ENCODE data around the gene SAMD8.
"Not testable (repeated sequence)": the region's sequence is repeated elsewhere in the genome, so short reads cannot be mapped to it uniquely, and the experiment has no call there.

Gene SAMD8

DNA sequence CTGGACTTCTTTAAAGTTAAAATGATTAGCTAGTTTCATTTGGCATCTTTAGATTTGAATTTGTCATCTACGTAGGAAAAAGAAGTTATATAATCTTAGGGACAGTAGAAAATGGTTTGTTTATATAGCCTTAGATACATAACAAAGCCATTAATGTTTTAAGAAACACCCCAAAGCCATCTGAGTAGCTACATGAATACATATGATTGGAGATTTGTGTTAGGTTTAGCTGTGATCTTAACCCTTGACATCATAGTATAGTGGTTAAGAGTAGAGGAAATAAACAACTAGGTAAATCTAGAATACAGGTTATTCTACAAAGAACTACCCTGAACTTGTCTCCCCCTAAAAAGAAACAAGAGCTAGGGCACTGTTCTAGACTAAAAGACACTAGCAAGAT is 18.1 kb downstream of the SAMD8 start:
- Histone ChIP-seq H3K9me3 (ENCODE audit: control insufficient read depth, low read depth, low read length) (no peaks in the 10 kb centered on the region), H3K27me3 (ENCODE audit: control insufficient read depth, insufficient read depth, low read length) (no peaks in the 10 kb centered on the region), H3K4me1 (ENCODE audit: control insufficient read depth, low read depth, low read length) (peaks cover 3% of the 10 kb centered on the region), H3K36me3 (ENCODE audit: control insufficient read depth, low read depth, low read length) (no peaks in the 10 kb centered on the region), H3K27ac (ENCODE audit: low read length) (no peak overlapping the region), H3K4me3 (ENCODE audit: low read length) (no peak overlapping the region), H3K9ac (ENCODE audit: low read length) (no peak overlapping the region)

DNA sequence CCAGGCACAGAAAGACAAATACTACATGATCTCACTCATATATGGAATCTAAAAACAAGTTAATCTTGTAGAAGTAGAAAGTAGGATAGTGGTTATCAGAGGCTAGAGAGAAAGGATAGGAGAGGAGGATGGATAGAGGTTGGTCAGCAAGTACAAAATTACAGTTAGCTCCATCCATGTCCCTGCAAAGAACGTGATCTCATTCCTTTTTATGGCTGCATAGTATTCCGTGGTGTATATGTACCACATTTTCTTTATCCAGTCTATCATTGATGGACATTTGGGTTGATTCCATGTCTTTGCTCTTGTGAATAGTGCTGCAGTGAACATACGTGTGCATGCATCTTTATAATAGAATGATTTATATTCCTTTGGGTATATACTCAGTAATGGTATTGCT is 22.2 kb downstream of the SAMD8 start:
- not testable (repeated sequence) for H3K27ac ChIP-seq (ENCODE audit: low read length); H3K4me3 ChIP-seq (ENCODE audit: low read length); H3K27me3 ChIP-seq (ENCODE audit: control insufficient read depth, insufficient read depth, low read length); H3K36me3 ChIP-seq (ENCODE audit: control insufficient read depth, low read depth, low read length); H3K4me1 ChIP-seq (ENCODE audit: control insufficient read depth, low read depth, low read length); H3K9ac ChIP-seq (ENCODE audit: low read length); H3K9me3 ChIP-seq (ENCODE audit: control insufficient read depth, low read depth, low read length)

DNA sequence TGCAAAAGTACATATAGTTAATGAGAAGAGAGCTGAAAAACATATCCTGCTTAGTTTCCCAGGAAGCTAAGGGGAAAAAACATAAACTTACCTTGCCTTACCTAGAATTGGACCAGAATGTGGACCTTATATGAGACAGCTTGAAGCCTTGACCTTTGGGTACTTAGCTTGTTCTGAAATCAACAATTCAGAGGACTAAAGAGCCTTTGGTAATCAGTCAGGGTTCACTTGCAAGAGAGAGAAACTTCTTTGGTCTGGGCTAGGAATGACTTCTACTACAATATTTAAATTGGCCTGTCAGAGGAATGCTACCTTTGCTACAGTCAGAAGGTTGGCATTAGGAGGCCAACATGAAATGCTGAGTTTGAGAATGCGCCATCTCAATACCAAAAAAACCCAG is 24.9 kb downstream of the SAMD8 start:
- H3K36me3 ChIP-seq (ENCODE audit: control insufficient read depth, low read depth, low read length) = no peaks in the 10 kb centered on the region
- no peaks in the 10 kb centered on the region for H3K9me3 ChIP-seq (ENCODE audit: control insufficient read depth, low read depth, low read length)
- no peak overlapping the region for H3K4me3 ChIP-seq (ENCODE audit: low read length)
- no peak overlapping the region for H3K27ac ChIP-seq (ENCODE audit: low read length)
- H3K9ac ChIP-seq (ENCODE audit: low read length) = no peak overlapping the region
- H3K4me1 ChIP-seq (ENCODE audit: control insufficient read depth, low read depth, low read length) = no peaks in the 10 kb centered on the region
- no peaks in the 10 kb centered on the region for H3K27me3 ChIP-seq (ENCODE audit: control insufficient read depth, insufficient read depth, low read length)

DNA sequence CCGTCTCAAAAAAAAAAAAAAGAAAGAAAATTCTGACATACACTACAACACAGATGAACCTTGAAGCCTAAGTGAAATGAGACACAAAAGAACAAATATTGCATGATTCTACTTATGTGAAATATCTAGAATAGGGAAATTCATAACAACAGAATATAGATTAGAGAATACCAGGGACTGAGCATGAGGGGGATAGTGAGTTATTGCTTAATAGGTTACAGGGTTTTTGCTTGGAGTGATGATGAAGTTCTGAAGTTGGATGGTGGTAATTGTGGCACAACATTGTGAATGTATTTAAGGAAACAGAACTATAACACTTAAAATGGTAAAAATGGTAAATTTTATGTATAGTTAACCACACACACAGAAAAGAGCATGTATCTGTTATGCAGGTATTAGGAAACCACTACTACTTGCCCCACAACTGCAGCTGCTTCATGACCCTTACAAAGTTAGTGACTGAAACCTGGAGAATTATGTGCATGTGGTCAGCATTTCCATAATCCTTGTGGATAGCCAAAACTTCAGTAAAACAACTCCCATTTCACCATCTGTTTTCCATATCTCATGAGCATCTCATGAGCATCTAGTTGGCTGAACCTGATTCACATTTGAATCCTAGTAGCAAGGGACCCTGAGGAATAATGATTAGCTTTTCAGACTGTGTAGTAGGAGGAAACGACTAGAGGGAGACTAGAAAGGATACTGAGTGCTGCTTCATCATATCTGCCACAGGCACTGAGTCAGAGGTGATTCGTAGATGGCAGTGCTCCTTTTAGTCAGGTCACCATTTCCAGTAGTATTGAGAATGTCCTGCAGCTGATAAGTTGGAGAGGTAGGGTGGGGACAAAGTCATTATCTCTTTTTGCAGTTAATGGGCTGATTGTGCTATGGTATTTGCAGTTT is 26.3 kb downstream of the SAMD8 start:
- Histone ChIP-seq H3K4me3 (ENCODE audit: low read length) (no peak overlapping the region), H3K9me3 (ENCODE audit: control insufficient read depth, low read depth, low read length) (no peaks in the 10 kb centered on the region), H3K27ac (ENCODE audit: low read length) (no peak overlapping the region), H3K9ac (ENCODE audit: low read length) (no peak overlapping the region), H3K27me3 (ENCODE audit: control insufficient read depth, insufficient read depth, low read length) (no peaks in the 10 kb centered on the region), H3K4me1 (ENCODE audit: control insufficient read depth, low read depth, low read length) (no peaks in the 10 kb centered on the region), H3K36me3 (ENCODE audit: control insufficient read depth, low read depth, low read length) (no peaks in the 10 kb centered on the region)

DNA sequence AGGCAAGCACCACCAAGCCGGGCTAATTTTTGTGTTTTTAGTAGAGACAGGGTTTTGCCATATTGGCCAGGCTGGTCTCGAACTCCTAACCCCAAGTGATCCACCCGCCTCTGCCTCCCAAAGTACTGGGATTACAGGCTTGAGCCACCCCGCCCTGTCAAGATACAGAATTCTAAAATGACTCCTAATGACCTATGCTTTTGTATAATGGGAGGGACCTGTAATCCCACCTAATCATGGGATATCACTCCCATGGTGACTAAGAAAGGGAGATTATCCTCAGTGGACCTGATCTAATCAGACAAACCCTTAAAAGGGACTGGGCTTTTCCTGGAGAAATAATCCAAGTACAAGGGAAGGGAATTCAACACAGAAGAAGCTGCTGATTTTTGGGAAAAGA is 28.8 kb downstream of the SAMD8 start:
- no peaks in the 10 kb centered on the region for H3K36me3 ChIP-seq (ENCODE audit: control insufficient read depth, low read depth, low read length)
- H3K27me3 ChIP-seq (ENCODE audit: control insufficient read depth, insufficient read depth, low read length) = no peaks in the 10 kb centered on the region
- H3K9ac ChIP-seq (ENCODE audit: low read length) = no peak overlapping the region

DNA sequence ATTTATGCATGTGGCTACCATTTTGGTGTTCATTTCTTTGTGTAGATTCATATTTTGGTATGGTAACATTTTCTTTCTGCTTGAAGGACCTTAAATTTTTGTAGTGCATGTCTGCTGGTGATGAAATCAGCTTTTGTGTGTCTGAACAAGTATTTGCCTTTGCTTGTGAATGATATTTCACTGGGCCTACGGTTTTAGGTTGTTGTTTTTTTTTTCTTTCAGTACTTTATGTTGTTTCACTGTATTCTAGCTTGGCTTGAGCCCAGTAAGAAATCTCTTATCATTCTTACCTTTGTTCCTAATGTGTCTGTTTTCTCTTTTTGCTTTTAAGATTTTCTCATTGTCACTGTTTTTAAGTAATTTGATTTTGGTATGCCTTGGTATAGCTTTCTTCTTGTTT is 31.9 kb downstream of the SAMD8 start:
- H3K4me1 ChIP-seq (ENCODE audit: control insufficient read depth, low read depth, low read length) = no peaks in the 10 kb centered on the region
- no peak overlapping the region for H3K9ac ChIP-seq (ENCODE audit: low read length)
- H3K4me3 ChIP-seq (ENCODE audit: low read length) = no peak overlapping the region
- no peak overlapping the region for H3K27ac ChIP-seq (ENCODE audit: low read length)
- H3K9me3 ChIP-seq (ENCODE audit: control insufficient read depth, low read depth, low read length) = no peaks in the 10 kb centered on the region
- no peaks in the 10 kb centered on the region for H3K27me3 ChIP-seq (ENCODE audit: control insufficient read depth, insufficient read depth, low read length)
- H3K36me3 ChIP-seq (ENCODE audit: control insufficient read depth, low read depth, low read length) = no peaks in the 10 kb centered on the region

More for the DNA sequence above, 28.8 kb downstream of the SAMD8 start:
- Histone ChIP-seq H3K9me3 (ENCODE audit: control insufficient read depth, low read depth, low read length) (no peaks in the 10 kb centered on the region), H3K4me3 (ENCODE audit: low read length) (no peak overlapping the region), H3K4me1 (ENCODE audit: control insufficient read depth, low read depth, low read length) (no peaks in the 10 kb centered on the region), H3K27ac (ENCODE audit: low read length) (no peak overlapping the region)

DNA sequence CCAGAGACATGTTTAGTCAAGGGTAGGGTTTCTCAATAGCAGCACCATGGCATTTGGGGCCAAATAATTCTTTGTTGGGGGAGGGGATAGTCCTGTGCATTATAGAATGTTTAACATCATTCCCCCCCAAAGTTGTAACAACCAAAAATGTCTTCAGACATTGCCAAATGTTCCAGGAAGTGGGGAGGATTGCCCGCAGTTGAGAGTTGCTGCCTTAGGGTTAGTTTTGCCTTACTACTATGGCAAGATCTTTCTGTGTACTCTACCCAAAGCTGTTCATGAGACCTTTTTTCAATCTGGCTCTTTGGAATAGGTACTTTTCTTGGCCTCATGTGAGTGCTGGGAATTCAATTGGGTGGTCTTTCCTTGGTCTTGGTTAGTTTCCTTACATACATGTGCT is 34.1 kb downstream of the SAMD8 start:
- Histone ChIP-seq H3K27me3 (ENCODE audit: control insufficient read depth, insufficient read depth, low read length) (no peaks in the 10 kb centered on the region), H3K4me3 (ENCODE audit: low read length) (no peak overlapping the region), H3K4me1 (ENCODE audit: control insufficient read depth, low read depth, low read length) (no peaks in the 10 kb centered on the region), H3K27ac (ENCODE audit: low read length) (no peak overlapping the region), H3K9me3 (ENCODE audit: control insufficient read depth, low read depth, low read length) (no peaks in the 10 kb centered on the region), H3K36me3 (ENCODE audit: control insufficient read depth, low read depth, low read length) (peaks cover 2% of the 10 kb centered on the region), H3K9ac (ENCODE audit: low read length) (no peak overlapping the region)

DNA sequence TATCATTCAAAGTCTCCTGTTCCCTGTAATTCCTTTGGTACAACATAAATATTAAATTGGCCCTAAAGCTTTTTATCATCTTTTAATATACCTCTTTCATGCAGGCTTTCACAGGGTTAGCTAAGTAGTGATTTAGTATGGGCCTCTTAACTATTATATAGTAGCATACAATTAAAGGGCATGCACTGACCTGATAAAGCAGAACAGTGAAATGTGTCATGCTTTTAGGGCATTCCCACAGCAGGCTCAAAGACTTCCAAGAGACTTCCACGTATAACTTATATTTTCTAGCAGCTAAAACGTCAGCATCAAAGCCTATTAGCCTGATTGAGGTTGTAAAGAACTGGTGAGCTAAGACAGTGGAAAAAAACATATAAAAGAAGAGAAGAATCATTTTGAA is 35.3 kb downstream of the SAMD8 start:
- Histone ChIP-seq H3K9ac (ENCODE audit: low read length) (no peak overlapping the region), H3K9me3 (ENCODE audit: control insufficient read depth, low read depth, low read length) (no peaks in the 10 kb centered on the region), H3K4me3 (ENCODE audit: low read length) (no peak overlapping the region), H3K27me3 (ENCODE audit: control insufficient read depth, insufficient read depth, low read length) (no peaks in the 10 kb centered on the region), H3K27ac (ENCODE audit: low read length) (no peak overlapping the region), H3K4me1 (ENCODE audit: control insufficient read depth, low read depth, low read length) (no peaks in the 10 kb centered on the region), H3K36me3 (ENCODE audit: control insufficient read depth, low read depth, low read length) (peaks cover 6% of the 10 kb centered on the region)

DNA sequence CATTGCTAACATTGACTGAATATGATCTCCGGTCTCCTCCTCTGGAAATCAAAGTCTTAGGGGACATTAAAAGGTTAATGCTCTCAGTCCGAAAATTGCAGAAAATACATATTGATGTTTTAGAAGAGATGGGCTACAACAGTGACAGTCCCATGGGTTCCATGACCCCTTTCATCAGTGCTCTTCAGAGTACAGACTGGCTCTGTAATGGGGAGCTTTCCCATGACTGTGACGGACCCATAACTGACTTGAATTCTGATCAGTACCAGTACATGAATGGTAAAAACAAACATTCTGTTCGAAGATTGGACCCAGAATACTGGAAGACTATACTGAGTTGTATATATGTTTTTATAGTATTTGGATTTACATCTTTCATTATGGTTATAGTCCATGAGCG is 39.2 kb downstream of the SAMD8 start:
- H3K9me3 ChIP-seq (ENCODE audit: control insufficient read depth, low read depth, low read length) = no peaks in the 10 kb centered on the region
- no peak overlapping the region for H3K27ac ChIP-seq (ENCODE audit: low read length)
- H3K4me3 ChIP-seq (ENCODE audit: low read length) = no peak overlapping the region
- H3K36me3 ChIP-seq (ENCODE audit: control insufficient read depth, low read depth, low read length) = peaks cover 6% of the 10 kb centered on the region
- no peaks in the 10 kb centered on the region for H3K4me1 ChIP-seq (ENCODE audit: control insufficient read depth, low read depth, low read length)
- no peaks in the 10 kb centered on the region for H3K27me3 ChIP-seq (ENCODE audit: control insufficient read depth, insufficient read depth, low read length)
- no peak overlapping the region for H3K9ac ChIP-seq (ENCODE audit: low read length)

DNA sequence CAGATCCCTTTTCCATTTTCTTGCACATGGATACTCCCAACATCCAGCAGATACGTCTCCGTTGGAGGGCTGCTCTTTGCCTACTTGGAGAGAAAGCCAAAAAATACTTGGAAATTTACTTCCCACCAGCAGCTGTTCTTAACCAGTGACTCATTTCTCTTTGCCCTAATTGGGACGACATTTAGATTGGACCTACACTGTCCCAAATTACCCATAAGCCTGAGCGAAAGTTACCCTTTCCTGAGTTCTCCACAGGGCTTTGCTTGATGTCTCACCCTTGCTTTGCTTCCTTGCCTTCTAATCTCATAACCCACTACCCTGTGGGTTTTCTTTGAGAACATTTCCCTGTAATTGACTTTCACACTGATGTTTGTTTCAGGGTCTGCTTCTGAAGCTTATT is 48.1 kb downstream of the SAMD8 start:
- no peaks in the 10 kb centered on the region for H3K9me3 ChIP-seq (ENCODE audit: control insufficient read depth, low read depth, low read length)
- H3K9ac ChIP-seq (ENCODE audit: low read length) = no peak overlapping the region
- no peaks in the 10 kb centered on the region for H3K4me1 ChIP-seq (ENCODE audit: control insufficient read depth, low read depth, low read length)
- no peak overlapping the region for H3K27ac ChIP-seq (ENCODE audit: low read length)
- no peaks in the 10 kb centered on the region for H3K36me3 ChIP-seq (ENCODE audit: control insufficient read depth, low read depth, low read length)
- no peaks in the 10 kb centered on the region for H3K27me3 ChIP-seq (ENCODE audit: control insufficient read depth, insufficient read depth, low read length)
- H3K4me3 ChIP-seq (ENCODE audit: low read length) = no peak overlapping the region

DNA sequence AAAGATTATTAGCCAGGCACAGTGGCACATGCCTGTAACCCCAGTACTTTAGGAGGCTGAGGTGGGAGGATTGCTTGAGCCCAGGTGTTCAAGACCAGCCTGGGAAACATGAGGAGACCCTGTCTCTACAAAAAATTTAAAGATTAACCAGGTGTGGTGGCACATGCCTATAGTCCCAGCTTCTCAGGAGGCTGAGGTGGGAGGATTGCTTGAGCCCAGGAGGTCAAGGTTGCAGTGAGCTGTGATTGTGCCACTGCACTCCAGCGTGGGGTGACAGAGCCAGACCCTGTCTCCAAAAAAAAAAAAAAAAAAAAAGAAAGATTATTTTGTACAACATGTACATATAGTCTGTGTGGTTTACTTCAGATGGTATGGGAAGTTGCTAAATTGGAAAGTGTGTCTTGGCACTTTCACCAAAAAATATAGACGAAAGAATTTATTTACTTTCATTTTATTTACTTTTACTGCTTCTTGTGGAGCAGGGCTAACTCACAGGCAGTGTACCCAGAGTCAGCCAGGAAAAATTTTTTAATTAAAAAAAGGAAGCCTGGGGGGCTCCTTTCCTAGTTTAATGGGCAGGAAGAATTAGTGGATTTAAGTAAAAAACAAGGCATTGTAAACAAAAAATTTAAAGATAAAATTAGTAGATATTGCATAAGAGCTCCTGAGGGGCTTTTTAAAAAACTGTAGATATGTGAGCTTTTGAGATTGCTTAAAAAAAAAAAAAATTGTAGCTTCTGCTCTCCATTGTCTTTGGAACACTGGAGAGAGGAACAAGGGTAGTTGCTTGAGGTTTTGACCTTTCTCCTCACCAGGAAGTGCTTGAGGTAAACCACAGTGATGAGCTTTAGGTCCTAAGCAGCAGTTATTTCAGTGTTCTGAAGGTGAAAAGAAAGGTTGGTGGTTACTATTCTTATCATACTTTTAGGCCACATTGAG is 54.5 kb downstream of the SAMD8 start:
- Histone ChIP-seq H3K9ac (ENCODE audit: low read length) (no peak overlapping the region), H3K27ac (ENCODE audit: low read length) (no peak overlapping the region), H3K4me1 (ENCODE audit: control insufficient read depth, low read depth, low read length) (no peaks in the 10 kb centered on the region), H3K36me3 (ENCODE audit: control insufficient read depth, low read depth, low read length) (no peaks in the 10 kb centered on the region), H3K4me3 (ENCODE audit: low read length) (no peak overlapping the region), H3K9me3 (ENCODE audit: control insufficient read depth, low read depth, low read length) (no peaks in the 10 kb centered on the region), H3K27me3 (ENCODE audit: control insufficient read depth, insufficient read depth, low read length) (no peaks in the 10 kb centered on the region)

All from iPS-18a (cell line).